DOHH2 (cell line): ENCODE results near the gene RASAL2.

Experiments used
- CTCF ChIP-seq: fragments of 200-600 bp; sonication (generic); IDR thresholded peaks from one replicate; pipeline ENCODE4 v1.5.1; 2014; ENCODE audit warnings: antibody characterized with exemption, mild to moderate bottlenecking, low read depth, low read length; ENCODE audit not compliant: poor library complexity, severe bottlenecking
- EZH2phosphoT487 ChIP-seq: fragments of 200-600 bp; sonication (generic); IDR thresholded peaks from 2 replicates; pipeline ENCODE4 v1.6.1; 2017; ENCODE audit warnings: borderline replicate concordance, mild to moderate bottlenecking, antibody characterized with exemption, low read length, moderate library complexity, mixed read lengths

- no peak for TF ChIP-seq CTCF
- no peak for TF ChIP-seq EZH2phosphoT487
Measured at GRCh38 chr1:178192686-178193085, 98.8 kb downstream of the RASAL2 start.
